GM21786 (cell line): Measurements from ENCODE around the gene PRICKLE2.

ENCODE experiments used
- ATAC-seq: cut with Tn5 transposase; IDR thresholded peaks from one replicate; pipeline ENCODE4 v1.9.1; 2021; ENCODE audit not compliant: unreplicated experiment

PRICKLE2 gene

DNA sequence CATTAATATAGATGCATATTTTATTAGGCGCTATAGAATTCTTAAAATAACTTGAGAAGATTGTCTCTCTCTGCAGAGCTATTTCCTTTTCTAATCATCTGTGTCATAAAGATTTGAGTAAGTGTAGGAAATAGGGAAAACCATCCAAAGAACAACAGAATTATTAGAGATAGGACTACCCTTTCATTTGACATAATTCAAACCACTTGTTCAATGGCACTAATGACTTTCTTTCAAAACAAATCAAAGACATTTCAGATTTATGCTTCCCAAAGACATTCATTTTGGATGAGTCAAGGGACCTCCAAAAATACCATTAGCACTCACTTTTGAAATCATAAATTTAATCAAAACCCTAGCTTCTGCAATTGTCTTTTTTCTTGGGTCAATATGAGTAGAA lies 29.5 kb downstream of the PRICKLE2 start:
- no peak for ATAC-seq

DNA sequence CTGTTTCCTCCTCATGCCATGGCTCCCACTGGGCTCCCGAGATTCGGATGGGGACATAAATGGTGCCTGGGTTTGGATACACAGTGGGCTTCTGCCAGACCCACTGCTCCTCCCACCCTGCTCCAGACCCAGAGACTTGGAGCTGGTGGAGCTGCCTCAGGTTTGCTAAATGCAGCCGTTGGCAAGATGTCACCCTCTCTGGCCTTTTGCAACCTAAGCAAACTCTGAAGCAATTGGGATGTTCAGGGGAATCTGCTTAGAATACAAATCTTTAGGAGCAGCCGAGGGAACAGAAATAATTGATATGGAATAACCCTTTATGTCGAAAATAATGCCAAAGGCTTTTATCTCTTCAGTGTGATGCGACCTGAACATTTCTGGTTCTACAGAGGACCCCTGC lies 33.4 kb downstream of the PRICKLE2 start:
- ATAC-seq = no peak

DNA sequence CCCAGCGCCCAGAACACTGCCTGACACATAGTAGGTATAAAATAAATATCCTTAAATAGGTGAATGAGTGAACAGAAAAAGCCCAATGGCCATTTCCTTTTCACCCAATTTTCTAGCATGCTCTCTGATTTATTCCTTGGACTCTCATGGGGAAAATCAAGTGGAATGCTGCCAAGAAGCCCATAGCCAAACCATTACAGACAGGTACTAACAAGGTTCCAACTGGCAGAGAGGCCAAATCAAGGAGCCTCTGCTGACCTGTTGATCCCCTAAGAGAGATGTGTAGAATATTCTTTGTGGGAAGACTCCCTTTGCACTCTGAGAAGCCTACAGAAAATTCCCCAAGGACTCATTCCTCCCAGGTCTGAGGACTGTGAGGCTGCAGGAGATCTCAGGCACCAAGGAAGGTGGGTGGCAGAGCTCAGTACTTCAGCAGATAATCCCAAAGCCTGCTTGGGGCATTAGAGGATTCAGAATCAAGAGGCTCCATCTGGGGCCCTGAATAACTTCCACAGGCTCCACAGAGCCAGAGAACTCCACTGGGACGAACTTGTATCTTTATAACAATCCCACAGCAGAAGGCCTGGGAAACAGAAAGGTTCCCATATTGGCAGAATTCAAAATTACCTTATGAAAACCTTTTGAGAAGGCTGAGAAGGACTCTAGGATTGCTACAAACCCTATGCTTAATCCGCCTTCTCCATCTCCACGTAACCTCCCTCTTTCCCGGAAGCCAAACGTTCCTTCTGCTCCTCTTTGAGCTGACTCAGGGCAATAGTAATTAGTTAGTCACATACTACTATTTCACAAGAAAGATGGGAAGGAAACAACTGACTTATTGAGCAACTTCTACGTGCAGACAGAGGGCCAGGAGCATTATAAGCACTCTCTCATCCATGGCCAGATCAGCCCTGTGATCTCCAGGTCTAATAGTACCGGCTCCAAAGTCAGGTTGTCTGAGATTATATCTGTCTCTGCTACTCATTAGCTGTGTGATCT lies 34.5 kb downstream of the PRICKLE2 start:
- no peak for ATAC-seq

DNA sequence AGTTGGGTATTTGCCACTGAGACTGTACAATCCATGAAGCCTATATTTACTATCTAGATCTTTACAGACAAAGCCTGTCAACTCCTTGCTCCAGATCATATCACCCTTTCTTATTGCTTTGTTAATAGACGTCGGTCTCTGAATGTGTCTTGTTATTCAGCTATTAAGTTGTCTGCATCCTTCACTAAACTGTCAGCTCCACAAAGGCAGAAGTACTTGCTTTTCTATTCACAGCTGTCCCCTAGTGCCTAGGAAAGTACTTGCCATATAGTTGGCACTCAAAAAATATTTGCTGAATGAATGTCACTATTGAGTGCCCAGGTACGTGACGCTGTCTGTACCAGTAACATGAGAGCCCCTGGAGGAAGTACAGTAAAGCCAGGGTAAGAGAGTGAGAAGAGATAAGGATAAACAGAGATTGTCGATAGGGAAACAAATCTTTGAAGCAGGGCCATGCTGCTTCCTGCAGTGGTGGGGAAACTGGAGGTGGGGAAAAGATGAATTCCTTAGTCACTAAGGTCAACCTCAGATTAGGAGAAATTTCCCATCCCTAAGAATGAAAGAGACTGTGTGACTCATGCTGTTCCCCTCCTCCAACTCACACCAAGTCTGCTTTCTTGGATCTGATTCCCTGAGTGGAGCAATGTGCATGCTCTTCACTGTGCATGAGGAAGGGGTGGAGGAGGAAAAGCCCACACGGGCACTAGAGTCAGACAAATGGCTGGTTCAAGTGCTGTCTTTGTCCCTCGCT lies 36.3 kb downstream of the PRICKLE2 start:
- no peak for ATAC-seq

DNA sequence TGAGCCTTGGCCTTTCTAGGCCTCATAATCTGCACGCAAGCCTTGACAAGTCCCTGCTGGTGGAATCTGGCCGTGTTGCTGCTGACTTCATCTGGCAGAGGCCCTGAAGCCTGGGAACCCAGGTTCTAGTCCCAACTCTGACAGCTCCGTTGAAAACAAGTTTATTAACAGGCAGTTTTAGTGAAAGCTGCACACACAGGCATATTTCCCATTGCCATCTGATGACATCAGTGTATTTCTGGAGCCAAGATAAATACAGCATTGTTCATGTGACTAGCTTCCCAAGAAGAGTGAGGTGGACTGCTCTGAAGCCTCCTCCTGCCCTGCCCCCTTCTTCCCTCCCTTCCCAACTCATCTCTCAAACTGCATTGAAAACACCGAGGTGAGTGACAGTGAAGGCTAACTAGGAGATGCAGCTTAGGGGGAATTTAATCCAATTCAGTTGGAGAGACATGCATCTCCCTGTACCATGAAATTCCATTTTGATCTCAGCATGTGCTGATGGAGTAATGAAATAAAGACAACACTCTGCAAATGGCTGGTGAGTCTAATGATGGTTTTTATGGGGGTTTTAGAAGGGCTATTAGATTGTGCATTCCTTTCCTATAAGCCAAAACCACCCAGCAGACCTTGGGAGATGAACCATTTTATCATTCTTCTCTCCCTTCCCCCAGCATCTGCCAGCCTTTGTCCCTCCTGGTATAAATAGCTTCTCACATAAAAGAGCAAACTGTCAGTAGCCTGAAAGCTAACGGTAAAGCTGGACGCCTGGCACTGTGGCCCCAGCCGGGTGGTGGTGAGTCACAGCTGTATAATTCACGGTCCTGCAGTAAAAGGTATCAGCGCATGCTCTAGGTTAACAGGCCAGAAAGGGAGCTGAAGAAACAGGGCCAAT lies 38.0 kb downstream of the PRICKLE2 start:
- ATAC-seq = no peak

DNA sequence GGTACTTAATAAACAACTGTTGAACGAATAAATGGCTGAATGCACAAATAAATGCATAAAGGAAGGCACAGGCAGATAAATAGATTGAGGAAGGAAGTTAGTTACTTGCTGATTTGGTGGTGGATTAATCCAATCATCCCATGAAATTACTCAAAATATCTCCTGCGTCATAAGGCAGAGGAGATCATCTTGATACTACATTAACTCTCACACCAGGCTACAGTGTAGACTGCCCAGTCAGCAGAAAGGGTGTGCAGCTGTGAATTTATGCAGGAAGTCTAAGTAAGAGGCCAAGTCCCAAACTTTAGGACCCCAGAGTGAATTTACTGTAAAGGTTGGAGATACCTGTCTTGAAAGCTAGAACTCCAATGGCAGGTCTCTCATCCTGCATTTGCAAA lies 38.6 kb downstream of the PRICKLE2 start:
- no peak for ATAC-seq

DNA sequence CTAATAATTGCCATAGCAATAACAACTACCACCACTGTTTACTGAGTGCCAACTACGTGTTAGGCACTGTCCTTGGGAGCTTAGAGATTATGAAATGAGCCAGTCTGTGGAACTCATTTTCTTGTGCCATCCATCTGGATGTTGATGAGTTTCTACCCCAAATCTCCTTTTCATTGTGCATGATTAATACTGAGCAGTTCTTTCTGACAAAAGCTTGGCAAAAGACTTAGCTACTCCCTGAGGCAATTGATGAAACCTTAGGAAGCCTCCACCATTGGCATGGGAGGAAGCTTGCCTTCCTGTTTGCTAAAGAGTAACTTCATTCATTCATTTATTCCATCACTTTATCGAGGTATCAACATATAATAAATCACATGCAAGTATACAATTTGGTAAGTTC lies 39.8 kb downstream of the PRICKLE2 start:
- ATAC-seq = no peak

DNA sequence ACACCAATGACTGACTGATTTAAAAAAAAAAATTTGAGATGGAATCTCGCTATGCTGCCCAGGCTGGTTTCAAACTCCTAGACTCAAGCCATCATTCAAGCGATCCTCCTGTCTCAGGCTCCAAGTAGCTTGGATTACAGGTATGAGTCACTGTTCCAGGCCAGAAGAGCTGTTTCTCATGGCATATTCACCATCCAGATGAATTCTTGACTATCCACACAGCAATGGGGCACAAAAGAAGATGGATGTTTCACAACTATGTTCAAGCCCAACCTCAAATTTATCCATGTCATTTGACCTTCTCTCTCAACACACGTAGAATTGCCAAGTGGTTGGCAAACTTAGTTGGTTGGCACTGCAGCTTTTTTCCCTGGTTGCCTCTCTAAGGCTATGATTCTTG lies 40.6 kb downstream of the PRICKLE2 start:
- ATAC-seq = no peak

DNA sequence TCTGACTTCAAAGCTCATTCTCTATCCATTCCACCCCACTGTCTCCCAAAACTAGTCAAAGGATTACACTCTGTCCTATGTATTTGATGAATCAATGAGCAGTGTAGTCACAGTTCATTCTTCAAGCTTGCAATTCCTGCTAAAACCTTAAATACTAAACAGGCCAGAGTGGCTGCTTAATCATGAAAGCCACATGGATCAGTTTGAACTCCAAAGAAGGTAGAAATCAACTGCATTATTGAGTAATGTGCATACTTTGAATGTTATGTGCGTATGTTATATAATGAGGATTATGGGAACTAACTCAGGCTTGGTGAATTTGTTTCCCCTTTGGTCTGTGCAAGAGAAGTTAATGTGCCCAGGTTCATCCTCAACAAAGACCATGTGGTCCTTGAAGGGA lies 45.4 kb downstream of the PRICKLE2 start:
- ATAC-seq = no peak

DNA sequence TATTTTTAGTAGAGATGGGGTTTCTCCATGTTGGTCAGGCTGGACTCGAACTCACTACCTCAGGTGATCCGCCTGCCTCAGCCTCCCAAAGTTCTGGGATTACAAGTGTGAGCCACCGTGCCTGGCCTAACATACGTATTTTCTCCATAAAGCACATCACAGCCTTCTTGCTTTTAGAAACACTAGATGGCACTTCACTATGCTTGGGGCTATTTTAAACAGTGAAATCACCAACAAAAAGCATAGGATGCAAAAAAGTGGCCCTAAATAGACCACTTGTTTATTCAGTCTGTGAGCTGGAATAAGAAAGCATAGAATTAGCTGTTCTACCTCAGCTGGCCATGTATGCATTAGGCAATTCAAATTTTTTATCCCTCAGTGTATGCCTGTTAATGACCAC lies 46.0 kb downstream of the PRICKLE2 start:
- no peak for ATAC-seq

DNA sequence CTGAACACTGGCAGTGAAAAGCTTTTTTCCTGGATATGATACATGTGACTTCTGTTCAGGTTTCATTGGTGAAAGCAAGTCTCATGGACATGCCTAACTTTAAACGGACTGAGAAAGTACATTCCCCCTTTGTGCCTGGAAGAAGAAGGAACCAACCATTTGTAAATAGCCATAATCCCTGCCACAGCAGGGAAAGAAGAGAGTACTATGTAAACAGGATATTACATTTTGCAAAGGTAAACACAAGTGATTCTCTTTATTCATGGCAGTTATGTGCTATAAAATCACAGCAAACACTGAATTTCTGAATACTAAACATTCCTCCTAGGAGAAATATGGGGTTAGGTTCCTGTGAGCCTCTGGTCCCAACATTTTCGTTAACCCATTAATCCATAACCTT lies 46.8 kb downstream of the PRICKLE2 start:
- no peak for ATAC-seq

DNA sequence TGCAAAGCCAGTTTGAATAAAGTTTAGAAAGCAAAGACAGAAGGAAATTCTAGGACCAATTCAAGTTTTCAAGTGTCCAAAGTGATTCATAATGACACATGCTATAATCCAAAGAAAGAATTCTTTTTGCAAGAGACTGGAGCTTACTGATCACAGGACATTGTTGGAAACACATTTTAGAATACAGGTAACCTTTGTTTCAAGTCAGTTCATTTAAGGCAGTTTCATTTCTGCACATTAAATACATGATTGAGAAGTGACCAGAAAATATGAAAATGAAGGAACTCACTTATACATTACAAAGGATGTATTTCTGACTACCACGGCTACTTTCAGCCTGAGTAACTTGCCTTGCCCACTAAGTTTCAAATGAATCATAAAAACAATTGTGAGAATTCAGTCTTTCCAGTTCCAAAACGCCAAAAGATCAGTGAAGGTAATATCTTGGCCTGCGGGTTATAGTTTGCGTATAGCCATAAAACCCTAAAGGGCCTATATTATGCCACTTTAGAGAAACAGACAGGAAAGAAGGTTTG lies 48.7 kb downstream of the PRICKLE2 start:
- ATAC-seq = peak; percentile 53

DNA sequence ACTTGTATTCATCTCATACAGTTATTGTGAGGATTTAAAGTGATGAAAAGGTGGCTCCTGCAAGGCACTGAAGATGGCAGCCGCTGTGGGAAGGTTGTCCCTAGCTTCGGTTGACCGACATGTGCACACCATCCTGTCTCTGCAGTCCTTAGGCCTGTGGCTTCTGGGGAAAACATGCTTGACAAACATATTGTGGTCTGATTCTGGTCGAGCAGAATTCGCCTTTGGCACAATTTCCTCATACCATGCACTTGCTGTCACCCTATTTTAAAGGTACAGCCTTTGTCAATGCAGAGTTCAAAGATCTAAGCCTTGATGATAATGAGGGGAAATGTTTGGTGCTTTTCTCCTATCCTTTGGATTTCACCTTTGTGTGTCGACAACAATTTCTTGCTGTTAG lies 50.9 kb downstream of the PRICKLE2 start:
- ATAC-seq = no peak

DNA sequence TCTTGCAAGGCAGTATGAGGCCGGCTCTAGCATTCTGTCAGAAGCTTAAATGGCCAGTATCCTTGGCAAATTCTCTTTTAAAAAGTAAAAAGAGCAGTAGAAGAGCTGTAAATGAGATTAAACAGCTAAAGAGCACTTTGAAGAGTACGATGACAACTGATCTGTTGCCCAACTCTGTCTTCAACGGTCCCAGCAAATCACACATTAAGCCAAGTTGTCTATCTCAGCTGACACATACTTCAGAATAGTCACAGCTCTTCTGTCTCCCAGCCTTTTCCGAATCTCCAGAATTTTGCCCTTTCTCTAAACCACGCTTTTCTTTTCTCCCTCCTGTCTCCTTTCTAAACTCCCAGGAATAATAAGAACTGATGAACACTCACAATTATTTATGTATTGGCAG lies 51.7 kb downstream of the PRICKLE2 start:
- ATAC-seq = no peak

DNA sequence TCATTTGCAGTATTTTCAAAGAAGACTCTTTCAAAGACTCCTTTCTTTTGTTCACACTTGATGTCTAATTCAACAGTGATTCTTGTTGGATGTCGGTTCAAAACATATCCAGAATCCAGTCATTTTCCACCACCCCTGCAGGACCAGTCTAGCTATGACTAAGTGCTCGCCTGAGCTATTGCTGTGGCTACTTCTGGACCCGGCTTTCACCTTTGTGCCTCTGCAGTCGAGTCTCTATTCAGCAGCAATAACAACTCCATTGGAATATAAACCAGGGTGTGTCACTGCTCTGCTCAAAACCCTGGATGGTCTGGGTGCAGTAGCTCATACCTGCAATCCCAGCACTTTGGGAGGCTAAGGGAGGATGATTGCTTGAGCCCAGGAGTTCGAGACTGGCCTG lies 55.0 kb downstream of the PRICKLE2 start:
- ATAC-seq = no peak

DNA sequence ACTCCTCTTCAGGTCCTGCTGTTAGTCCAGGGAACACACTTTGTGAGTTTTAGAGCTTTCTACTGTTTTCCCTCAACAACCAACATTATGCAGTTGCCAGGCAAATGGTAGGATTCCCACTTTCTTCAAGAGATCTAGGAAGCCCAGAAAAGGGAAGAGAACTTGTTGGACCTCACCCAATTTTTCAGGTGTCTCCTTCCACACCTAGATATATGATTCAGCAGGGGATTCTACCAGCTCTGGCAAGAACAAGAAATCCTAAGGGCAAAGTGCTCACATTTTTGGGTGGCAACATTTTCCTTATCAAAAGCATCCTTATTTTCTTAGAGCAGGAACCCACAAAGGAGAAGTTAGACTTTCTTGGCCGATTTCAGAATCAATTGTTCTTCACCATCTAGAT lies 57.4 kb downstream of the PRICKLE2 start:
- ATAC-seq = no peak

DNA sequence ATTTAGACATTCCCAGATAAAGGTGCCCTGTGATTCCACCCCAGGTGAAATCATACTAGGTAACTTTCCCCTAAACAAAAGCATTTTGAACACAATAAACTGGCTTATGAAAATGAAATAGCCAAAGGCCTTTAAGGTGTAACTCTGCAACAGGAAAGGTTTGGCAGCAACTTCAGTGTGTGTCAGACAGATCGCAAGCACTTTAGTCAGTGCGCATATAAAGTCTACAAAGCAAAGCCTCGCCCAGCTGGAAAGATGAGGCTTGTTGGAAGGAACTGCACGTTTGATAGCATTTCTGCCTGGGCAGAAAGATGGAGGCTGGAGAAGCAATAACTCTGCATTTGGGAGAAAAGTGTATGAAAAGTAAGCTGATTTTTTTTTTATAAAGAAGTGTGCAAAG lies 57.9 kb downstream of the PRICKLE2 start:
- ATAC-seq = no peak

DNA sequence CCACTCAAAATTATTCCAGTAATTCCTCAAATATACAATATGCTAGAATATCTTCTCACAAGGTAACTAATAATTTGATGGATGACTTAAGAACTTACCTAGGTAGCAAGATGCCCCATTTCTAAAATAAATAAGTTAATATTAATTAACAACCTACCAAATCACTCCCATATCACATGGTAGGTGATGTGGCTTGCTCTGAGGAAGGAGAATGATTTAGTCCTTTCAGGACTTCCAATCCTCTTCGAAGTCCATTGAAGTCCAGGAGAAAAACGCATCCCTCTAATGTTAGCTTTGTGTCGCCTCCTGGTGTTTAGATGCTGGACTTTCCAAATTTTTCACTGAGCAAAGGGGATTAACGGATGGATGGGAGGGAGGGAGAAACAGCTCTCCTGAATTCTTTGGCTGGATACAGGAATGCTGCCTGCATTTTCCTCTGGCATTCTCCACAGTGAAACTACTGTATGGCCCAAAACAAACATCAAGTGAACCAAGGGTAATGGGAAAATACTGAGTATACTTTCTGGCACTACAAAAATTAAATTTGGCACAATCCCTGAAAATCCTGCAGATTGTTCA lies 58.6 kb downstream of the PRICKLE2 start:
- ATAC-seq = no peak

DNA sequence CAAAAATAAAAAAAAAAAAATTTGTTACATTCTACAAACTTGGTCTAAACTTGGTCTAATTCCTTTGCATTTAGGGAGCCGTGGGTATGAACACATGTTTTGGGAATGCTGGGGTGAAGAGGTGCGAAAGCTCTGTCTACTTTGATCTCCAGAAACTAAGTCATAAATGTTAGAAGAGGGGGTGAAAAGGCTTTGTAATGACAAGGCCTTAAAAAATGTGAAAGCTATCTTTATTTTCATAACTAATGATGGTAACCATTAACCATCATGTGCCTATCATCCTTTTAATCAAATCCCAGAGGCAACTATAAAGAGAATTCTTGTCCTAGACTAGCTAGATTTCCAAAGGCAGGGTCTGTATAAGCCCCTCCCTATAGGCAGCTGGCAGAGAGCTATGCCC lies 60.9 kb downstream of the PRICKLE2 start:
- ATAC-seq = no peak

DNA sequence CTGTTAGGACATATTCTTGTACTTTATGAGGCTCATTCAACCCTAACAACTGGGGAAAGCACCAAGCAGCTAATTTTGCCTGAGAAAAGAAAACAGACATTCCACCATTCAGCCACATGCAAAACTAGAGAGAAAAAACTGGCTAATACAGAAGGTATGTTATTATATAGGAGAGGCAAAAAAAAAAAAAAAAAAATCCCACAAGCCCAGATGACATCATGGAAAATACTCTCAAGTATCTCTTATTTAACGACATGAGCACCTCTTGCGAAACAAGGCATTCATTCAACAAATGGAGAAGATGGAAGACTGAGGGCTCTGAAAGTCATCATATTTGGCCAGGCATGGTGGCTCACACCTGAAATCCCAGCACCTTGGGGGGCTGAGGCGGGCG lies 61.5 kb downstream of the PRICKLE2 start:
- peak; percentile 78 for ATAC-seq
